Lower lobe of right lung (tissue), 2 donors: ENCODE measurements around the gene SUCLG2. TPM values are rescaled to one million over a fixed set of nuclear protein-coding genes. Genes with fewer than 3 reads are reported as not detected.

Experiments
- ATAC-seq, 2 donors: fragments of 200-7000 bp; cut with Tn5 transposase; one replicate each; pipeline ENCODE4 v1.9.1; 2020 to 2022; ENCODE audit warnings: mild to moderate bottlenecking in 2 of 2, moderate library complexity in 2 of 2
- DNase-seq: peaks from one replicate; pipeline ENCODE4 v3.0.0-alpha.2; 2020
- H3K27ac ChIP-seq: fragments of 200-600 bp; one replicate; pipeline ENCODE4 v1.8.0; 2022
- H3K27me3 ChIP-seq: fragments of 200-600 bp; one replicate; pipeline ENCODE4 v1.8.0; 2022; ENCODE audit warnings: low read depth
- H3K36me3 ChIP-seq: fragments of 200-600 bp; one replicate; pipeline ENCODE4 v1.8.0; 2022; ENCODE audit warnings: mild to moderate bottlenecking
- H3K4me1 ChIP-seq: fragments of 200-600 bp; one replicate; pipeline ENCODE4 v1.8.0; 2022
- H3K4me3 ChIP-seq: fragments of 200-600 bp; one replicate; pipeline ENCODE4 v1.8.0; 2022; ENCODE audit warnings: mild to moderate bottlenecking
- H3K9me3 ChIP-seq: fragments of 200-600 bp; one replicate; pipeline ENCODE4 v1.8.0; 2022
- CTCF ChIP-seq: fragments of 200-600 bp; IDR thresholded peaks from one replicate; pipeline ENCODE4 v1.8.0; 2022; ENCODE audit warnings: antibody characterized with exemption, mild to moderate bottlenecking
- intact Hi-C: fragments of 100-400 bp; cut with DNase I; formaldehyde crosslinking; loops from one replicate; pipeline ENCODE4 v1.11.0; 2022
- total RNA-seq: library from RNA; stranded (reverse); fragmentation: NEBNext Ultra II Directional; extraction: Animal tissue kit (Norgen Biotek cat#: 25700); gene quantifications from one replicate; pipeline ENCODE4 v1.2.1, GENCODE V29; 2021
- donor health status: DM: no; HTN: yes; CAD: no; lungs with severe emphysema.

The SUCLG2 gene
- total RNA-seq, 1 donor from 2014 or later: 50.7 TPM

GRCh38 chr3:67384760-67385397 lies 269.5 kb downstream of the SUCLG2 start:
- no peaks in the 10 kb centered on the region for H3K36me3 ChIP-seq
- no peaks in the 10 kb centered on the region for H3K27me3 ChIP-seq
- intact Hi-C loops: no loop called here
- peak; percentile 58 for TF ChIP-seq CTCF
- ATAC-seq (peak; percentile 40 to 61), DNase-seq (no peak)
- no peak overlapping the region for H3K4me3 ChIP-seq
- no peaks in the 10 kb centered on the region for H3K4me1 ChIP-seq
- H3K27ac ChIP-seq: no peak overlapping the region
- H3K9me3 ChIP-seq: no peaks in the 10 kb centered on the region

- Histone ChIP-seq H3K4me1 (no peaks in the 10 kb centered on the region), H3K36me3 (no peaks in the 10 kb centered on the region), H3K9me3 (no peaks in the 10 kb centered on the region), H3K27ac (no peak overlapping the region), H3K27me3 (no peaks in the 10 kb centered on the region), H3K4me3 (no peak overlapping the region)
- ATAC-seq (no peak), DNase-seq (no peak)
- TF ChIP-seq CTCF: no peak
- intact Hi-C loops: no loop called here
Observed at GRCh38 chr3:67384016-67384415, 270.4 kb downstream of the SUCLG2 start.

GRCh38 chr3:67383379-67383778 lies 271.0 kb downstream of the SUCLG2 start:
- DNase-seq (no peak), ATAC-seq (no peak)
- Histone ChIP-seq H3K27me3 (no peaks in the 10 kb centered on the region), H3K27ac (no peak overlapping the region), H3K4me1 (no peaks in the 10 kb centered on the region), H3K9me3 (no peaks in the 10 kb centered on the region), H3K36me3 (no peaks in the 10 kb centered on the region), H3K4me3 (no peak overlapping the region)
- no peak for TF ChIP-seq CTCF
- intact Hi-C loops: no loop called here

- Histone ChIP-seq H3K36me3 (no peaks in the 10 kb centered on the region), H3K27me3 (no peaks in the 10 kb centered on the region), H3K9me3 (no peaks in the 10 kb centered on the region), H3K4me3 (no peak overlapping the region), H3K4me1 (no peaks in the 10 kb centered on the region), H3K27ac (no peak overlapping the region)
- intact Hi-C loops: no loop called here
- DNase-seq (no peak), ATAC-seq (no peak)
- TF ChIP-seq CTCF: no peak
Observed at GRCh38 chr3:67382536-67382935, 271.9 kb downstream of the SUCLG2 start.

GRCh38 chr3:67381667-67382272 lies 272.6 kb downstream of the SUCLG2 start:
- ATAC-seq (no peak), DNase-seq (no peak)
- Histone ChIP-seq H3K36me3 (no peaks in the 10 kb centered on the region), H3K4me3 (no peak overlapping the region), H3K9me3 (no peaks in the 10 kb centered on the region), H3K4me1 (no peaks in the 10 kb centered on the region), H3K27me3 (no peaks in the 10 kb centered on the region), H3K27ac (no peak overlapping the region)
- intact Hi-C loops: no loop called here
- TF ChIP-seq CTCF: peak; percentile 67
